Measurements from ENCODE around the gene LAMP5. TPM values are rescaled to one million over a fixed set of nuclear protein-coding genes. Genes with fewer than 3 reads are reported as not detected.

The LAMP5 gene, protein sequence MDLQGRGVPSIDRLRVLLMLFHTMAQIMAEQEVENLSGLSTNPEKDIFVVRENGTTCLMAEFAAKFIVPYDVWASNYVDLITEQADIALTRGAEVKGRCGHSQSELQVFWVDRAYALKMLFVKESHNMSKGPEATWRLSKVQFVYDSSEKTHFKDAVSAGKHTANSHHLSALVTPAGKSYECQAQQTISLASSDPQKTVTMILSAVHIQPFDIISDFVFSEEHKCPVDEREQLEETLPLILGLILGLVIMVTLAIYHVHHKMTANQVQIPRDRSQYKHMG
- total RNA-seq (2014; rRNA removed; shearing (Covaris generic)), result 0.78 and 1.4 TPM in 2 replicates

DNA sequence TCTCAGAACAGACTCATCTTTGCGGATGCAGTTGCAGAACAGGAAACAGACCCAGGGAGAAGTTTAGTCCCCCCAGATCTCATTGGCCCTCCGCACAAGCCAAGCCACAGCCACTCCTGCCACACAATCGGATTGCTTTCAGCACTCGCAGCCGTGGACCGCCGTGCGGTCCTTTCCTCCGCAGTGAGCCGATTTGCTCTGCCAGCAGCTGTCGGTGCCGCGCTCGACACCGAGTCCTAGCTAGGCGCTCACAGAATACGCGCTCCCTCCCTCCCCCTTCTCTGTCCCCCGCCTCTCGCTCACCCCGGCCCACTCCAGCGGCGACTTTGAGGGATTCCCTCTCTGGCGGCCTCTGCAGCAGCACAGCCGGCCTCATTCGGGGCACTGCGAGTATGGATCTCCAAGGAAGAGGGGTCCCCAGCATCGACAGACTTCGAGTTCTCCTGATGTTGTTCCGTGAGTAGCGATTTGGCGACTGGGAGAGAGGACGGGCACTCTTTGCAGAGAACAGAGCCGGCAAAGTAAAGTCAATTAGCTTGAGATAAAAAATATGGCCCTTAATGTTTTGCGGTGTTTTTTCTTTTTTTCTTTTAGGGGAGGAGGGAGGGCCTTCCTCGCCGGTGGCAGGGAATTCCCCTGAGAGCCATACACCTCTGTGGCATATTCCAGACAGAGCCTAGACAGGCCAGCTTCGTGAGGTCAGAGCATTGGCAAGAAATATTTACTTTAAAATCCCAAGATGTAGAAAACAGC is at the start of gene LAMP5:
LAMP5 (plus strand) TSS at position 130 of the 753 bp plus-strand sequence; CDS start at position 393, 263 bp downstream.
- Histone ChIP-seq H3K27me3 (ENCODE audit: control insufficient read depth, insufficient read depth, low read length) (peaks cover 87% of the 10 kb centered on the region), H3K4me3 (ENCODE audit: insufficient read depth, low read depth, low read length) (peak within 1 kb of the TSS; percentile 49), H3K36me3 (replicated peaks; ENCODE audit: control insufficient read depth, insufficient read depth, low read length) (no peaks in the 10 kb centered on the region)
- peak; percentile 85 for DNase-seq

DNA sequence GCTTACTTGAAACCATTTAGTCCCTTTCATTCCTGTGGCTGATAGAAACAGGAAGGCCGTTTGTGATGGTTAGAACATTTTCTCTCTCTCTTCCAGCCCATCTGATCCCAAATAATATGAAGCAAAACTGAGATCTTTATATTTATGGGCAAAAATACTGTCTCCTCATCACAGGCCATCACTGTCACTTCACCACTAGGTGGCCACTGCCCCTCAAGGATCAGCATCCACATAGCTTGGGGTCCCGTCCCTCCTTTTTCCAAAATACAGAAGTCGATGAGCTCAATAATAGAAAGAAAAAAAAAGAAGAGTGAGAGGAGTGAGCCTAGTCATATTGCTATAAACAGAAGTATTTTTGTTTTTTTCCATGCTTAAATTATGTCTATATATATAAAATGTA is 46.4 kb upstream of the LAMP5 start:
- Histone ChIP-seq H3K4me3 (ENCODE audit: insufficient read depth, low read depth, low read length) (no peak overlapping the region), H3K27me3 (ENCODE audit: control insufficient read depth, insufficient read depth, low read length) (no peaks in the 10 kb centered on the region), H3K36me3 (replicated peaks; ENCODE audit: control insufficient read depth, insufficient read depth, low read length) (no peaks in the 10 kb centered on the region; the same call in 1 of the 2 replicates)
- peak; percentile 46 for DNase-seq

DNA sequence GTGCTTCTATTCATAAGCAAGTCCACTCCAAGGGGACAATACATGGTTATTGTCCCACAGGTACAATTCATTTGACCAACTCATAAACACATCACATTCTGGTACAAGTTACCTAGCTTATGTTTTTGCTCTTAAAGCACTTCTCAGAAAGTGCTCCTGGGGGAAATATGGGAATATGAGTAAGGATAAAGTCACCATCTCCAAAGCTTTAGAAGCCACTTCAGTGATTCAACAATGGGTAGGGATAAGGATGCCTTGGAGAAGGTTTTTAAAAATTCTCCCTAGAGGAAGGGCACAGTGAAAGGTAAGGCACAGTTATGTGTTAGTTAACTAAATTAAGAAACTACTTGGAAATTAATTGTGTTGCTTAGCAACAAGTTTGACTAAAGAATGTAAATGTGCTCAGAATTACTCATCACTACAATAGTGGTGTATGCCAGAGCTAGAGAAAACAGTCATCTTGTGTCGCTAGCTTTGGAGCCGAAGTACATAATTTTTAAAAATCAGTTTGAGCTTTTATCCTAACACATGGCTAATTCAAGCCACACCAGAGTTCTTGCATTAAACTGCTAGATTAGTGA is 39.5 kb upstream of the LAMP5 start:
- Histone ChIP-seq H3K4me3 (ENCODE audit: insufficient read depth, low read depth, low read length) (no peak overlapping the region), H3K36me3 (replicated peaks; ENCODE audit: control insufficient read depth, insufficient read depth, low read length) (no peaks in the 10 kb centered on the region), H3K27me3 (ENCODE audit: control insufficient read depth, insufficient read depth, low read length) (no peaks in the 10 kb centered on the region)
- no peak for DNase-seq

DNA sequence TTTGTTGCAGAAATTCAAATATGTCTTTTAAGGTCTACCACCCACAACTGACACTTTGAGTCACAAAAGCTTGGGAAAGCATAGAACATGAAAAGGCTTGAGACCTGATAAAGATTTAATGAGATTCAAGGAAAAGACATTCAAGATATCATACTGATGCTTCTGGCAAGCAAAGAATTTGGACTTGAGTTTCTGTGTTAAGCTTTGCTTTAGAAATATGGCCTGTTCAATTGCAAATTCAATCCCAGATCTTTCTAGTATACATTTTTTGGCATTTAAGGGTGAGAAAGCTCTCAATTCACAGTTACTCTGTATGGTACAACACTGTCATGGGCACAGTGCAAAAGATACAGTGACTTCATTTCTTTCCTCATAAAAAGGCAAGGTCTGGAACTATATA is 38.9 kb upstream of the LAMP5 start:
- Histone ChIP-seq H3K4me3 (ENCODE audit: insufficient read depth, low read depth, low read length) (no peak overlapping the region), H3K36me3 (replicated peaks; ENCODE audit: control insufficient read depth, insufficient read depth, low read length) (no peaks in the 10 kb centered on the region), H3K27me3 (ENCODE audit: control insufficient read depth, insufficient read depth, low read length) (no peaks in the 10 kb centered on the region)
- DNase-seq, result no peak

DNA sequence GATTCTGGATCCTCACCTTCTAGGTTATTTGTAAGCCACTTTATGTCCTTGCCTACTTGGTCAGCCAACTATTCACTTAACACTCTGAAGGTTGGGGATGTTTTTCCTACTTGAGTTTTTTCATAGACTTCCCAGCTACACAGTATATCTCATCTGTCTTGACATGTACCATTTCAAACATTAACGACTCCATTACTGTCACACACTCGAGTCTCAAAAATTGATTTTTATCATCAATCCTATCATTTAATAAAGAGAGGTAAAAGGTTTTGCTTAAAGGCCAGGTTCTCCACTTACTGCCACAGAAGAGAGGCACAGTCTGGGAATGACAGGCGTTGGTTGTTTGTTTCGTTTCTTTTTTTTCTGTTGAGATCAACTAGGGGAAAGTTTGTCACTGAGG is 38.2 kb upstream of the LAMP5 start:
- Histone ChIP-seq H3K27me3 (ENCODE audit: control insufficient read depth, insufficient read depth, low read length) (no peaks in the 10 kb centered on the region), H3K36me3 (replicated peaks; ENCODE audit: control insufficient read depth, insufficient read depth, low read length) (no peaks in the 10 kb centered on the region), H3K4me3 (ENCODE audit: insufficient read depth, low read depth, low read length) (no peak overlapping the region)
- no peak for DNase-seq

DNA sequence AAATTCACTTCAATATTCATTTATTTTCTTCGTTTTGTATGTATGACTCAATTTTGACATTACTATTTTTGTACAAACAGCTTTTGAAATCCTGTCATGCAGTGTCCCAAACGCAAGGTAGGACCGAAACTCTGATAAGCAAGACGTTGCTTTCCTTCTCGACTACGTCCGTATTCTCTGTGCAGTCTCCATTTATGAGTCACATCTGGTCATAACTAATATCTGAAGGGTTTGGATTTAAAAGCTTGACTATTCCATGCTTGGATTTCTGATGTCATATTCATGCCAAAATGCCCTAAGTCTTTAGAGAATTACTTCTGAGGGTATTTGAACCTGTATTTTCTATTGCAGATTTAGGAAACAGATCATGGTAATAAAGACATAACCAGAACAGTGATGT is 37.8 kb upstream of the LAMP5 start:
- no peak overlapping the region for H3K4me3 ChIP-seq (ENCODE audit: insufficient read depth, low read depth, low read length)
- DNase-seq, result no peak
- no peaks in the 10 kb centered on the region for H3K27me3 ChIP-seq (ENCODE audit: control insufficient read depth, insufficient read depth, low read length)
- H3K36me3 ChIP-seq (replicated peaks; ENCODE audit: control insufficient read depth, insufficient read depth, low read length), result no peaks in the 10 kb centered on the region

DNA sequence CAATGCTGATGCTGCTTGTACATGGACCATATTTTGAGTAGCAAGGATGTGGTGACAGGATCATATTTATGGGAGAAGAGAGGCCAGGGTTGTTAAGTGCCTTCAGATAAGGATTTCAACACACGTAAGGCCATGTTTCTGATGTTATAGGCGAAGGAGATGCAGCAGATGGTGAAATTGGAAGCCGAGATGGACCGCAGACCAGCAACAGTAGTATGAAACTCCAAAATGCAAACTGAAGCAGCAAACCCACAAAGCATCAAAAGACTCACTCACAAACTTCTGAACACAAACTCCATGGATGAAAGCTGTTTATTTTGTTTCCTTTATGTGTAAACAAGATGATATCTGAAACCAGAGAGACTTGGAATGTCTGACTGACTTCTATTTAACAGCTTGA is 35.6 kb upstream of the LAMP5 start:
- H3K4me3 ChIP-seq (ENCODE audit: insufficient read depth, low read depth, low read length), result no peak overlapping the region
- no peaks in the 10 kb centered on the region for H3K36me3 ChIP-seq (replicated peaks; ENCODE audit: control insufficient read depth, insufficient read depth, low read length)
- DNase-seq, result no peak
- no peaks in the 10 kb centered on the region for H3K27me3 ChIP-seq (ENCODE audit: control insufficient read depth, insufficient read depth, low read length)

DNA sequence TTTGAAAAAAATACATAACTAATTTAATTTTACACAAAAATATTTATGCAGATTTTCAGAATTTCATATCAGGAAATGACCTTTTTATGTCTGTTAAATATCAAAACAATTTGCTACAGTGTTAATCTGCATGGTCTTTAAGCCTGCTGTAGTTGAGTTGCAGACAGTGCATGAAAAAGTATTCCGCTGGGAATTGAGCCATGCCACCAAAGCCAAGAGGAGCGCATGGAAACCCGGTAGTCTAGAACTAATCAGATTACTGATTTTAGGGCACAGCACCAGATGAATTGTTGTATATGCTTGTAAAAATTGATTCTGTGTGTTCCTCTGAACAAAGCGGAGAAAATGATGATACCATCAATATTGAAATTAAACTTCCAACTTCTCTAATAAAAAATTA is 34.3 kb upstream of the LAMP5 start:
- no peaks in the 10 kb centered on the region for H3K36me3 ChIP-seq (replicated peaks; ENCODE audit: control insufficient read depth, insufficient read depth, low read length)
- no peak for DNase-seq
- no peaks in the 10 kb centered on the region for H3K27me3 ChIP-seq (ENCODE audit: control insufficient read depth, insufficient read depth, low read length)
- H3K4me3 ChIP-seq (ENCODE audit: insufficient read depth, low read depth, low read length), result no peak overlapping the region

DNA sequence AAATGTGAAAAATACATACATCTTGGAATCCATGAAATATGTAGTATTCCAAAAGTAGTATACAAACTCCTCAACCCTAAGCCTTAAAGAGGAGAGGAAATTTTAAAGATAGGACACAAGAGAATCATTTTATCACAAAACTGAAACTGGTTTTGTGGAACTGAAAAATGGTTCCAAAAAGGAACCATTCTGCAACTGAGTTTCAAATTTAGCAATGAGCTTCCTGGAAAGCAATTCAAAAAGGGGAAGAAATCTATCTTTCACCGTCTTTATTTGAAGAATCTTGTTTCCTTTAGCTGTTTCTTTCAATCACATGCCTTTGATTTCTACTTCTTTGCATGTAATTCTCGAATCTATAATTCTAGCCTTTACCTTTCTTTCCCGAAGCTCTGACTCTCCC is 32.2 kb upstream of the LAMP5 start:
- DNase-seq, result no peak
- Histone ChIP-seq H3K36me3 (replicated peaks; ENCODE audit: control insufficient read depth, insufficient read depth, low read length) (no peaks in the 10 kb centered on the region), H3K27me3 (ENCODE audit: control insufficient read depth, insufficient read depth, low read length) (no peaks in the 10 kb centered on the region), H3K4me3 (ENCODE audit: insufficient read depth, low read depth, low read length) (no peak overlapping the region)

DNA sequence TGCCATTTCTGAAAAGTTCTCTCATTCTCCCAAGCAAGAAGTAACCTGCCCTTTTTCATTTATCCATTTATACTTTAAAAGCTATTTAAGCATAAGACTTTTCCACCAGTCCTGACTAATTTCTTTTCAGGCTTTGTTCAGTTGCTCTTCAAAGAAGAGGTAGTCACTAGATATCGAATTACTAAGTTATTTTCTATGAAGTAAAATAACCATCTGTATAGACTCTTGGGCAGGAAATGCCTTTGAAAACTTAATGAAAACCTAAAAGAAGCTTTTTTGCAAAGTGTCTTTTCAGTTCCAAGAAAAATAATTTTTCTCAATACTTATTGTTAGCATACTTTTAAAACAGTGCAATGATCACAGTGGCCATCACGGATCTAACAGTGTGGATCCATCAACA is 31.3 kb upstream of the LAMP5 start:
- Histone ChIP-seq H3K4me3 (ENCODE audit: insufficient read depth, low read depth, low read length) (no peak overlapping the region), H3K36me3 (replicated peaks; ENCODE audit: control insufficient read depth, insufficient read depth, low read length) (no peaks in the 10 kb centered on the region), H3K27me3 (ENCODE audit: control insufficient read depth, insufficient read depth, low read length) (no peaks in the 10 kb centered on the region)
- no peak for DNase-seq

DNA sequence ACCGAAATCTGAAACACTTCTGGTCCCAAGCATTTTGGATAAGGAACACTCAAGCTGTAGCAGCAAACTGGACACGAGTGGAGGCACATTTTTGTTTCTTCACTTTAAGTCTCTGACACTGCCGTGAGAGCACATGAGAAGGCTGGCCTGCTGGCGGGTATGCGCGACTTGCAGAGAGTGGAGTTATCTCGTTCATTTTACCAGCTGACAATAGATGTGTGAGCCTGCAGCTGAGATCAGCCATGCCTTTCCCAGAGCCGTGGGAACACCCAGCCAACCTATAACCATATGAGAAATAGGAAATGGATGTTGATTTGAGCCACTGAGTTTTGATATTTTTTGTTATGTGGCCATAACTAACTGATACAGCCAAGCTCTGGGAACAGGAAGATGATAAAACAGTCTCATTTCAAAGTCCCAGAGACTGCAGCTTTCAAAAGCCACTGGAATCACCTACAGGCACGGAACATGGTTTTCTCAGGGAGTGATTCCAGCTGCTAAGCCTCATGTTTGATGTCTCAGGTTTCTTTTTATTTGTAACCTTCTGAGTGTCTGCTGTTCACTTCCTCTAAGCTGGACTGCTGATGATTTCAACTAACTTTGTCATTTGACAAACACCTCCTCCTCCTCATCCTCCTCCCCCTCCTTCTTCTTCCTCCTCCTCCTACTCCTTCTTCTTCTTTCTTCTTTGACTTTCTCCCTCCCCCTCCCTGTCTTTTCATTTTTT is 28.6 kb upstream of the LAMP5 start:
- no peak overlapping the region for H3K4me3 ChIP-seq (ENCODE audit: insufficient read depth, low read depth, low read length)
- DNase-seq, result no peak
- H3K27me3 ChIP-seq (ENCODE audit: control insufficient read depth, insufficient read depth, low read length), result no peaks in the 10 kb centered on the region
- H3K36me3 ChIP-seq (replicated peaks; ENCODE audit: control insufficient read depth, insufficient read depth, low read length), result no peaks in the 10 kb centered on the region

DNA sequence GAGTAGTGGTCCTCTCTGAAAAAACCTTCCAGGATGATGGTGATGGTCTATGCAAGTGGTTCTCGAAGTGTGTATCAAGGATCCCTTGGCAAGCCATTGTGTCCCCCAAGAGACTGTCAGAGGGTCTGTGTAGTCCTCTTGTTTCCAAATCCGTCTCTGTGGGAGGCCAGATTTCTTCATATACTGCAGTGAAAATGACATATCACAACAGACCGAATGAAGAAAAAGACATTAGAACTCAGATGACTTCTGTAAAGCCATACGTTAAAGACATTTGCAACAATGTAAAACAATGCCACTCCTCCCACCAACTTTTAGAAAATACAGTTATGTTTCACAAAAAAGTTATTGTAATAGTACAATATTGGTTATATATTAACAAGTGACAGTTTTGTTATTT is 27.2 kb upstream of the LAMP5 start:
- no peak for DNase-seq
- H3K36me3 ChIP-seq (replicated peaks; ENCODE audit: control insufficient read depth, insufficient read depth, low read length), result no peaks in the 10 kb centered on the region
- no peaks in the 10 kb centered on the region for H3K27me3 ChIP-seq (ENCODE audit: control insufficient read depth, insufficient read depth, low read length)
- H3K4me3 ChIP-seq (ENCODE audit: insufficient read depth, low read depth, low read length), result no peak overlapping the region

DNA sequence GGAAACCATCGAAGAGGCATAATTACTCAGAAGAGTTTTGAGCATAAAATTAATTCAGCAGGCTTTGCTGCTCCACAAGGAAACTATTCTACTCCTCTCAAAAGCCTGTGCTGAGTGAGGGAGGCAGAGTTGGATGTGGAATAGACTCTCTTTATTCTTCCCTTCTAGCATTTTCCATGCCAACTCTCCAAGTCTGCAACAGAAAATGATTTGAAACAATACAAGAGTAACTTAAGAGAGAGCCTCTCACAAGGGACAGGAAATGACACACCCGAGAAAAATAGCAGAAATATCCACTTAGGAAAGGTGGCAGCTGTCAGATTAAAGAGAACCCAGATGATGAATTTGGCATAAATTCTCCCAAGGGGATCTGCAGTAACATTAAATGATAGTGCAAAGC is 26.3 kb upstream of the LAMP5 start:
- no peak for DNase-seq
- no peaks in the 10 kb centered on the region for H3K36me3 ChIP-seq (replicated peaks; ENCODE audit: control insufficient read depth, insufficient read depth, low read length)
- H3K4me3 ChIP-seq (ENCODE audit: insufficient read depth, low read depth, low read length), result no peak overlapping the region
- no peaks in the 10 kb centered on the region for H3K27me3 ChIP-seq (ENCODE audit: control insufficient read depth, insufficient read depth, low read length)

DNA sequence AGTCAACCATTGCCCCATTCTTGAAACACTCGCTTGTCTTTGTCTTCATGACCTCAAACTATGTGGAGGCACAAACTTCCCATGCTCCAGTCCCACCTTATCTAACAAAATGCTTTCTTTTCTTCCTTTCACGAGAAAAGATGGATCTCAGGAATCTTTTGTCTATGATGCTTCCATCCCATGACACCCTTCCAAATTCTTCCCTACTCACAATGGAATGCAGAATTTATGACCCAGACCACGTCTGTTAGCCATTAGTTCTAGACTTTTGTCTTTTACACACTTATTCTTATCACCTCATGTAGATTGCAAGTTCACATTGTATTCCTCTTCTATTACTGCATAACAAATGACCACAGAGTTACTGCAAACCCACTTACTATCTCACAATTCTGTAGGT is 24.2 kb upstream of the LAMP5 start:
- no peaks in the 10 kb centered on the region for H3K27me3 ChIP-seq (ENCODE audit: control insufficient read depth, insufficient read depth, low read length)
- no peak overlapping the region for H3K4me3 ChIP-seq (ENCODE audit: insufficient read depth, low read depth, low read length)
- no peaks in the 10 kb centered on the region for H3K36me3 ChIP-seq (replicated peaks; ENCODE audit: control insufficient read depth, insufficient read depth, low read length)
- DNase-seq, result no peak

DNA sequence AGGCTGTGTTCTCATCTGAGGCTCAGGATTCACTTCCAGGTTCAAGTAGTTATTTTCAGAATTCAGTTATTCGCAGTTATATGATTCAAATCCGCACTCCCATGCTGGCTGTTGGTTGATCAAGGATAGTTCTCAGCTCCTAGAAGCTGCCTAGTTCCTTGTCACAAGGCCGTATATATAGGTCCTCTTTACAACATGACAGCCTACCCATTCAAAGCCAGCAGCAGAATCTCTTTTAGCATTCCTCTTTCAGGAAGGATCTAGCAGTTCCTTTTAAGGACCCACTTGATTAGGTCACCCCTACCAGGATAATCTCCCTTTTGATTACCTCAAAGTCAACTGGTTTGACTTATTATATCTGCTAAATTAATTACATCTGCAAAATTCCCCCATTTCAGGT is 23.8 kb upstream of the LAMP5 start:
- H3K27me3 ChIP-seq (ENCODE audit: control insufficient read depth, insufficient read depth, low read length), result no peaks in the 10 kb centered on the region
- DNase-seq, result no peak
- H3K4me3 ChIP-seq (ENCODE audit: insufficient read depth, low read depth, low read length), result no peak overlapping the region
- H3K36me3 ChIP-seq (replicated peaks; ENCODE audit: control insufficient read depth, insufficient read depth, low read length), result no peaks in the 10 kb centered on the region

All from H7 (cell line).